Activated CD4-positive, alpha-beta memory T cell treated with anti-CD3 and anti-CD28 coated beads for 36 hours (primary cell): Measurements from ENCODE around the gene GLTP. TPM values are rescaled to one million over a fixed set of nuclear protein-coding genes. Genes with fewer than 3 reads are reported as not detected.
"Not testable (repeated sequence)": the region's sequence is repeated elsewhere in the genome, so short reads cannot be mapped to it uniquely, and the experiment has no call there.

Experiments
- CTCF ChIA-PET: fragments of 350-600 bp; sonication (Branson Sonifier 250); formaldehyde crosslinking; loops from one replicate; lab custom pipeline; 2021; ENCODE audit warnings: antibody characterized with exemption, inconsistent platforms; lab: Charles Lee
- POLR2A ChIA-PET: fragments of 350-600 bp; sonication (Branson Sonifier 250); formaldehyde crosslinking; loops from one replicate; lab custom pipeline; 2021; ENCODE audit warnings: antibody characterized with exemption; lab: Charles Lee
- DNase-seq: peaks from one replicate; pipeline ENCODE4 v3.0.0-alpha.2; 2020
- H3K27ac Mint-ChIP-seq: one replicate; pipeline ENCODE4 v1.8.0; 2021; ENCODE audit warnings: mixed read lengths
- H3K27me3 Mint-ChIP-seq: one replicate; pipeline ENCODE4 v1.8.0; 2021; ENCODE audit warnings: mixed read lengths
- H3K36me3 Mint-ChIP-seq: one replicate; pipeline ENCODE4 v1.8.0; 2021; ENCODE audit warnings: mixed read lengths
- H3K4me1 Mint-ChIP-seq: one replicate; pipeline ENCODE4 v1.8.0; 2021; ENCODE audit warnings: low read depth, mixed read lengths
- H3K4me3 Mint-ChIP-seq: one replicate; pipeline ENCODE4 v1.8.0; 2021; ENCODE audit warnings: mild to moderate bottlenecking, mixed read lengths
- H3K9me3 Mint-ChIP-seq: one replicate; pipeline ENCODE4 v1.8.0; 2021; ENCODE audit warnings: mixed read lengths
- intact Hi-C: fragments of 100-400 bp; cut with micrococcal nuclease; formaldehyde crosslinking; loops from one replicate; pipeline ENCODE4 v1.15.1; 2023
- total RNA-seq, 2 experiments: library from RNA; stranded (reverse); gene quantifications; one replicate each; pipeline ENCODE4 v1.2.3, GENCODE V29; 2021

Gene GLTP, protein sequence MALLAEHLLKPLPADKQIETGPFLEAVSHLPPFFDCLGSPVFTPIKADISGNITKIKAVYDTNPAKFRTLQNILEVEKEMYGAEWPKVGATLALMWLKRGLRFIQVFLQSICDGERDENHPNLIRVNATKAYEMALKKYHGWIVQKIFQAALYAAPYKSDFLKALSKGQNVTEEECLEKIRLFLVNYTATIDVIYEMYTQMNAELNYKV
- 10 to 100 TPM; 20.9 to 21.1 TPM for total RNA-seq

- peak; percentile 91 for DNase-seq
- peaks cover 45% of the 10 kb centered on the region for H3K4me1 Mint-ChIP-seq
- intact Hi-C loops: loop anchor here (1.0 to 10.0 kb wide), 4 partner anchors 27 to 405 kb away; partner anchors contain the start of genes ATP2A2, MMAB and MVK
- no peaks in the 10 kb centered on the region for H3K36me3 Mint-ChIP-seq
- CTCF ChIA-PET: interaction anchor here (1.0 to 4.1 kb wide), 6 partner anchors 27 to 282 kb away, joined by 3 to 20 read pairs (median 4); no protein-coding TSS in a partner anchor
- peak within 1 kb of the TSS; percentile 94 for H3K4me3 Mint-ChIP-seq
- POLR2A ChIA-PET: no interaction called here
- H3K9me3 Mint-ChIP-seq: no peaks in the 10 kb centered on the region
- H3K27ac Mint-ChIP-seq: peak within 1 kb of the TSS; percentile 79
- H3K27me3 Mint-ChIP-seq: no peaks in the 10 kb centered on the region
Measured at GRCh38 chr12:109880043-109880931, at the start of gene GLTP. TSS of gene GLTP (minus strand) at chr12:109880541. CDS start at chr12:109880374, 167 bp downstream.

- H3K27me3 Mint-ChIP-seq, H3K4me3 Mint-ChIP-seq, H3K4me1 Mint-ChIP-seq, intact Hi-C loops, H3K27ac Mint-ChIP-seq, POLR2A ChIA-PET, H3K9me3 Mint-ChIP-seq, DNase-seq: not testable (repeated sequence)
- peaks cover 12% of the 10 kb centered on the region for H3K36me3 Mint-ChIP-seq
- CTCF ChIA-PET: interaction anchor here (0.6 to 5.9 kb wide), 3 partner anchors 26 to 84 kb away, joined by 3 to 41 read pairs (median 9); no protein-coding TSS in a partner anchor
Measured at GRCh38 chr12:109929326-109929725, 49.0 kb upstream of the GLTP start.

GRCh38 chr12:109928058-109928656 lies 47.8 kb upstream of the GLTP start:
- intact Hi-C loops: no loop called here
- no peak overlapping the region for H3K27ac Mint-ChIP-seq
- H3K36me3 Mint-ChIP-seq: peaks cover 8% of the 10 kb centered on the region
- ChIA-PET CTCF (interaction anchor here (0.6 to 5.9 kb wide), 8 partner anchors 8 to 186 kb away, joined by 3 to 41 read pairs (median 3); no protein-coding TSS in a partner anchor), POLR2A (interaction anchor here (0.7 kb wide), 1 partner anchor 117 kb away, joined by 3 read pairs; no protein-coding TSS in a partner anchor)
- no peak overlapping the region for H3K4me3 Mint-ChIP-seq
- no peaks in the 10 kb centered on the region for H3K9me3 Mint-ChIP-seq
- DNase-seq: no peak
- H3K4me1 Mint-ChIP-seq: no peaks in the 10 kb centered on the region
- no peaks in the 10 kb centered on the region for H3K27me3 Mint-ChIP-seq

DNA sequence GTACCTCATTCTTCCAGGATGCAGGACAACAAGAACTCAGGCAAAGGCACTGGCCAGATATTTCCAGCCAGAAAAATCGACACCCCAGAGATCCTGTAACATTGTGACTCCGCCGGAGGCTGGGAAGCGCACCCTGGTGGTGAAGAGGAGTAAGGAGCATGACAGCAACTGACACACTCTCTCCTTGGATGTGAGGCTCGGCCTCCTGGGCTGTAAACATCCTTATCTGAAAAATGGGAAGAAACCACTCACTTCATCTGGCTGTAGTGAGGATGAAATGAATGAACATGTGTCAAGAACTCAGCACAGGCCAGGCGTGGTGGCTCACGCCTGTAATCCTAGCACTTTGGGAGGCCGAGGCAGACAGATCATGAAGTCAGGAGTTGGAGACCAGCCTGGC lies 47.3 kb upstream of the GLTP start:
- no peaks in the 10 kb centered on the region for H3K4me1 Mint-ChIP-seq
- POLR2A ChIA-PET: interaction anchor here (0.7 kb wide), 1 partner anchor 57 kb away, joined by 7 read pairs; no protein-coding TSS in a partner anchor
- H3K4me3 Mint-ChIP-seq: no peak overlapping the region
- intact Hi-C loops: loop anchor here (1.0 kb wide), 1 partner anchor 74 kb away; no protein-coding TSS in a partner anchor
- H3K27me3 Mint-ChIP-seq: no peaks in the 10 kb centered on the region
- CTCF ChIA-PET: interaction anchor here (1.0 to 5.9 kb wide), 5 partner anchors 14 to 124 kb away, joined by 3 to 41 read pairs (median 4); no protein-coding TSS in a partner anchor
- peaks cover 8% of the 10 kb centered on the region for H3K36me3 Mint-ChIP-seq
- no peaks in the 10 kb centered on the region for H3K9me3 Mint-ChIP-seq
- no peak overlapping the region for H3K27ac Mint-ChIP-seq
- DNase-seq: peak; percentile 54

DNA sequence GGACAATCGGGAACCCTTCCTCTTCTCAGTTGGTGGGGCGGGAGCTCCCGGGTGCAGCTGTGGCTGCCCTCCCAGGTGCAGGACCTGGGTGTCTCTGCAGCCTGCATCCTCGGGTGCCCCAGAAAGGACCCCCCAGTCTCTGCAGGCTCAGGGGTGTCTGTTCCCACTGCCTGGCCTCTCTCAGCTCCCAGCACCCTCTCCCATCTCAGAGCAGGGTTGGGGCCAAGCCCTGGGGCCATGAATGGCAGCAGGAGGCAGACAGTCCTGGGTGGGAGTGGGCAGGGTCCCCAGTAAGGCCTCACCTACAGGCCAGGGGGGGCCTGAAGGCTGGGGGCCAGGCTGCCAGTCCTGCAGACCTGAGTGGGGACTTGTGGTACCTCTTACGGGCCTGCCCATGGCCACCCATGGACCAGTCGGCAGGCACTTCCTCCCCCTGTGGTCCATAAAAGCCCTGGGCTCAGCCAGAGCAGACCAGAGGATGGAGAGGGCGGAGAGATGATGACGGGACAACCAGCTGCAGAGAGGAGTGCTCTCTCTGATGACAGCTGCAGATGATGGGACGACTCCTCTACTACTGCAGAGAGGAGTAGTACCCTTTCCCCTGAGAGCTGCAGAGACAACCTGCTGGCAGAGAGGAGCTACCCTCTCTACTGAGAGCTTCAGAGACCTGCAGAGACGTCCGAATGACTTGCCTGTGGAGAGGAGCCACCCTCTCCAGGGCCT lies 46.3 kb upstream of the GLTP start:
- Mint-ChIP-seq H3K27me3 (no peaks in the 10 kb centered on the region), H3K4me1 (no peaks in the 10 kb centered on the region), H3K4me3 (no peak overlapping the region), H3K36me3 (peaks cover 4% of the 10 kb centered on the region), H3K9me3 (no peaks in the 10 kb centered on the region), H3K27ac (no peak overlapping the region)
- intact Hi-C loops: loop anchor here (1.0 kb wide), 1 partner anchor 73 kb away; no protein-coding TSS in a partner anchor
- ChIA-PET CTCF (interaction anchor here (0.7 to 5.9 kb wide), 3 partner anchors 26 to 81 kb away, joined by 3 to 41 read pairs (median 4); partner anchors contain the start of gene TCHP), POLR2A (interaction anchor here (0.7 kb wide), 1 partner anchor 58 kb away, joined by 7 read pairs; no protein-coding TSS in a partner anchor)
- DNase-seq: no peak

- Mint-ChIP-seq H3K36me3 (peaks cover 6% of the 10 kb centered on the region), H3K4me1 (no peaks in the 10 kb centered on the region), H3K27ac (no peak overlapping the region), H3K4me3 (no peak overlapping the region), H3K27me3 (no peaks in the 10 kb centered on the region), H3K9me3 (no peaks in the 10 kb centered on the region)
- POLR2A ChIA-PET: no interaction called here
- CTCF ChIA-PET: interaction anchor here (0.7 to 5.9 kb wide), 2 partner anchors 72 to 81 kb away, joined by 4 to 41 read pairs; no protein-coding TSS in a partner anchor
- DNase-seq: no peak
- intact Hi-C loops: no loop called here
Measured at GRCh38 chr12:109926016-109926415, 45.7 kb upstream of the GLTP start.

- POLR2A ChIA-PET: no interaction called here
Measured at GRCh38 chr12:109925185-109925840, 45.0 kb upstream of the GLTP start.

DNA sequence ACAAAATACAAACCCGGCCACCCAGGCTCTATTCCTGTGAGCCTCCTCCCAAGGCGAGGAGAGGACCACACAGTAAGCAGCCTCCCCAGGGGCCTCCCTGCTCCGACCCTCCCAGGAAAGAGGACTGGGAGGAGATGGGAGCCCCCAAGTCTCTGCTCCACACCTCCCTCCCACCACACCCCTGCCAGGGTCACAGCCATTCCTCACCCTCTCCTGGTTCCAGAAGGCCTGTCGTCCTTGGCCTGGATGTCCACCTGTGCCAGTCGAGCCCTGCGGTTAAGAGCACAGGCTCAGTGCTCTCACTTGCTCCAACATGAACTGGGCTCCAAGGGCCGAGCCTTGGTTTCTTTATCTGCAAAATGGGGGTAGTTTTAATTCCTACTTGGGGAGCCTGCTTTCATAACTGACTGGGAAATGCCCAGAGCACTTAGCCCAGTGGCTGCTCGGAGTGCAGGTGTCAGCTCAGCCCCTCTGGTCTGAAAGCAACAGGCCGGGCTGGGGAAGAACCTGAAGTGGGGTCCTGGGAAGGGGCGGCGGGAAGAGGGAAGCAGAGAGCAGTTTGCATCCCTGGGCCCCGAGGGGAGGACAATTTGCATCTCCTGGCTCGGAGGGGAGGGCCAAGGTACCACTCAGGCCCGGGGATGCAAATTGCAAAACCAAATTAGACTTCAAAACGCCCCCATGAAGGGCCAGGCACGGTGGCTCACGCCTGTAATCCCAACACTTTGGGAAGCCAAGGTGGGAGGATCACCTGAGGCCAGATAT lies 43.3 kb upstream of the GLTP start:
- Mint-ChIP-seq H3K9me3 (no peaks in the 10 kb centered on the region), H3K4me3 (no peak overlapping the region), H3K27ac (no peak overlapping the region), H3K27me3 (no peaks in the 10 kb centered on the region), H3K4me1 (no peaks in the 10 kb centered on the region), H3K36me3 (peaks cover 15% of the 10 kb centered on the region)
- intact Hi-C loops: no loop called here
- CTCF ChIA-PET: interaction anchor here (1.0 kb wide), 1 partner anchor 70 kb away, joined by 3 read pairs; no protein-coding TSS in a partner anchor
- DNase-seq: no peak
- POLR2A ChIA-PET: no interaction called here

More at GRCh38 chr12:109925185-109925840, 45.0 kb upstream of the GLTP start:
- H3K36me3 Mint-ChIP-seq: peaks cover 11% of the 10 kb centered on the region
- no peaks in the 10 kb centered on the region for H3K4me1 Mint-ChIP-seq
- H3K27me3 Mint-ChIP-seq: no peaks in the 10 kb centered on the region
- H3K9me3 Mint-ChIP-seq: no peaks in the 10 kb centered on the region
- H3K4me3 Mint-ChIP-seq: no peak overlapping the region
- intact Hi-C loops: no loop called here
- CTCF ChIA-PET: interaction anchor here (0.6 to 5.9 kb wide), 2 partner anchors 27 to 72 kb away, joined by 3 to 41 read pairs; no protein-coding TSS in a partner anchor
- no peak for DNase-seq
- H3K27ac Mint-ChIP-seq: no peak overlapping the region

GRCh38 chr12:109923038-109923437 lies 42.7 kb upstream of the GLTP start:
- Mint-ChIP-seq H3K36me3 (peaks cover 15% of the 10 kb centered on the region), H3K27me3 (no peaks in the 10 kb centered on the region), H3K4me1 (no peaks in the 10 kb centered on the region), H3K9me3 (no peaks in the 10 kb centered on the region), H3K27ac (no peak overlapping the region), H3K4me3 (no peak overlapping the region)
- ChIA-PET POLR2A (no interaction called here), CTCF (interaction anchor here (1.0 kb wide), 1 partner anchor 69 kb away, joined by 3 read pairs; no protein-coding TSS in a partner anchor)
- intact Hi-C loops: no loop called here
- DNase-seq: no peak

- no peaks in the 10 kb centered on the region for H3K4me1 Mint-ChIP-seq
- DNase-seq: no peak
- H3K36me3 Mint-ChIP-seq: peaks cover 18% of the 10 kb centered on the region
- no peak overlapping the region for H3K27ac Mint-ChIP-seq
- ChIA-PET POLR2A (no interaction called here), CTCF (interaction anchor here (2.9 kb wide), 1 partner anchor 68 kb away, joined by 8 read pairs; no protein-coding TSS in a partner anchor)
- no peaks in the 10 kb centered on the region for H3K9me3 Mint-ChIP-seq
- intact Hi-C loops: no loop called here
- H3K27me3 Mint-ChIP-seq: no peaks in the 10 kb centered on the region
- H3K4me3 Mint-ChIP-seq: no peak overlapping the region
Measured at GRCh38 chr12:109921982-109922381, 41.6 kb upstream of the GLTP start.
